ENCODE data around the gene UBE2B.
"Not testable (repeated sequence)": the region's sequence is repeated elsewhere in the genome, so short reads cannot be mapped to it uniquely, and the experiment has no call there.

UBE2B gene

DNA sequence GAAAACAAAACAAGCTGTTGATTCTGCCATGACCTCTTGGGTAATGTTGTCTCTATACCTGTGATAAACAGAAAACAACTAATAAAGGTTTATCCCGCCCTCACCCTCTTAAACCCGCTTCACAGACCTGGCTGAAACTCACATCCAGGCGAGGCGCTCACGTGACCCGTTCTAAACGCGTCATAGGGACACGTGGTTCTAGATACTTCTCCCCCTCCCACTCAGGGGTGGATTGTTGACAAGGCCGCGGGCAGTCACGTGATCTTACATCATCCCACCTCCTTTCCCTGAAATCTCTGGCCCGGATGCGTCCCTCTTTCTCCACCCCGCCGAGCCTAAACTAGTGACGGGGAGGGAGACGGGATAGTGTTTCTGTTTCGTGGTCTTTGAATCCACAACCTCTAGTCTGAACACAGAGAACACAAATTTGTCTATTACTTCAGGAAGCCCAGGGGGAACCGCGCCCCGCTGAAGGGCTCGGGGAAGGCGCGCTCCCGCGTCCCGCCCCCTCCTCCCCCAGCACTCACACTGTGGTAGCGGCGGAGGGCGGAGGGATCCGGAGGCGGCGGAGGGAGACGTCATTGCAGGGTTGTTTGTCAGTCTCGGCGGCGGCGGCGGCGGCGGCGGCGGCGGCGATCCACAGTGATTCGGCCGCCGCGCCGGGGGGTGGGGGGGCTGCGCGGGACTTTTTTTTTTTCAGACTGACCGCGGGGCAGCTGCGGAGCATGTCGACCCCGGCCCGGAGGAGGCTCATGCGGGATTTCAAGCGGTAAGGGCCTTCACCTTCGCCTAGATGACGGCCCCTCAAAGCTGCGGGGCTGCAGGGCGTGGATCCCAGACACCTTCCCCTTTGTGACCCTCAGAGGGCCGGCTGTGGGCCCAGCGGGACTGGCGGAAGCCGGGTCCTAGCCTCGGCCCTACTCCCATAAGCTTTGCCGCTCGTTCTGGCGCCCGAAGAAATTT lies at the start of gene UBE2B:
Gene UBE2B, plus strand, starts transcription at position 699 of the 963 bp plus-strand sequence. Its CDS starts 27 bp downstream, at position 726.
- Histone ChIP-seq H3K9me3 (ENCODE audit: control insufficient read depth, low read depth, low read length) (no peaks in the 10 kb centered on the region), H3K27ac (ENCODE audit: low read length) (peak within 1 kb of the TSS; percentile 99), H3K27me3 (ENCODE audit: control insufficient read depth, insufficient read depth, low read length) (no peaks in the 10 kb centered on the region), H3K4me3 (ENCODE audit: low read length) (peak within 1 kb of the TSS; percentile 90), H3K36me3 (ENCODE audit: control insufficient read depth, low read depth, low read length) (no peaks in the 10 kb centered on the region), H3K9ac (ENCODE audit: low read length) (peak within 1 kb of the TSS; percentile 97), H3K4me1 (ENCODE audit: control insufficient read depth, low read depth, low read length) (peaks cover 9% of the 10 kb centered on the region)

DNA sequence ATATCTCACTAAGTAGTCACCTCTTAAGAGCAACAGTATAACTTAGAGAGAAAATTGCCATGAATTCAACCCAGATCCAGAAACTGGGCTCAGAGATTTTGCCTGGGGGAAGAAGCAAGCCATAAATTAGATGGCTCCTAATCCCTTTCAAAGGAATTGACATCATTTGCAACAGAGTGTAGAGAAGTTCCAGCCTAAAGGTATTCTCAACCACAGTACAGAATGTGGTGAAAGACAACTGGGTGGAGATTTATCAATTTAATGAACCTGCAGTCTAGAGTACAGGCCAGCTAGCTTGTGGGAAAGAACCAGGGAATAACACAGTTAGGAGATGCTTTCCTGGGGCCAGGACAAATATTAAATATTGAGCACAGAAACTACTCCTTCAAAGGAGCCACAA lies 44.0 kb upstream of the UBE2B start:
- H3K27ac ChIP-seq (ENCODE audit: low read length): no peak overlapping the region
- no peaks in the 10 kb centered on the region for H3K4me1 ChIP-seq (ENCODE audit: control insufficient read depth, low read depth, low read length)
- no peaks in the 10 kb centered on the region for H3K27me3 ChIP-seq (ENCODE audit: control insufficient read depth, insufficient read depth, low read length)
- no peak overlapping the region for H3K9ac ChIP-seq (ENCODE audit: low read length)
- peaks cover 14% of the 10 kb centered on the region for H3K9me3 ChIP-seq (ENCODE audit: control insufficient read depth, low read depth, low read length)
- H3K36me3 ChIP-seq (ENCODE audit: control insufficient read depth, low read depth, low read length): no peaks in the 10 kb centered on the region
- no peak overlapping the region for H3K4me3 ChIP-seq (ENCODE audit: low read length)

DNA sequence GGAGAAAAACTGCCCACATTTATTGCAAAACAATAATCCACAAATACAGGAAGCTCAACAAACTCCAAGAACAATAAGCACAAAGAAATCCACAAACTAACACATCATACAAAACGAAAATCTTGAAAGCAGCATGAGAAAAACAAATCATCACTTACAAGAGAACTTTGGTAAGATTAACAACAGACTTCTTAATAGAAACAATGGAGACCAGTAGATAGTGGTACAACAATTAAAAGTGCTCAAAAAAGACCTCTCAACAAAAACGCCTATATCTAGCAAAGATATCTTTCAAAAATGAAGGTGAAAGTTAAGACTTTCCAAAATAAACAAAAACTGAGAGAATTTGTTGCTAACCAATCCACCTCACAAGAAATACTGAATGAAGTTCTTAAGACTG lies 42.8 kb upstream of the UBE2B start:
- Histone ChIP-seq H3K36me3 (ENCODE audit: control insufficient read depth, low read depth, low read length) (no peaks in the 10 kb centered on the region), H3K9me3 (ENCODE audit: control insufficient read depth, low read depth, low read length) (peaks cover 14% of the 10 kb centered on the region), H3K27ac (ENCODE audit: low read length) (no peak overlapping the region), H3K4me3 (ENCODE audit: low read length) (no peak overlapping the region), H3K9ac (ENCODE audit: low read length) (no peak overlapping the region), H3K27me3 (ENCODE audit: control insufficient read depth, insufficient read depth, low read length) (no peaks in the 10 kb centered on the region), H3K4me1 (ENCODE audit: control insufficient read depth, low read depth, low read length) (no peaks in the 10 kb centered on the region)

DNA sequence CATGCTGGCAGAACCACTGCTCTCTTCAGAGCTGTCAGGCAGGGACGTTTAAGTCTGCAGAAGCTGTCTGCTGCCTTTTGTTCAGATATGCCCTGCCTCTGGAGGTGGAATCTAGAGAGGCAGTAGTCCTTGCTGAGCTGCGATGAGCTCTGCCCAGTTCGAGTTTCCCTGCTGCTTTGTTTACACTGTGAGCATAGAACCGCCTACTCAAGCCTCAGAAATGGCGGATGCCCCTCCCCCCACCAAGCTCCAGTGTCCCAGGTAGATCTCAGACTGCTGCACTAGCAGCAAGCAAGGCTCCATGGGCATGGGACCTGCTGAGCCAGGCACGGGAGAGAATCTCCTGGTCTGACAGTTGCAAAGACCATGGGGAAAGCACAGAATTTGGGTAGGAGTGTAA lies 34.5 kb upstream of the UBE2B start:
- H3K27me3 ChIP-seq (ENCODE audit: control insufficient read depth, insufficient read depth, low read length); H3K9me3 ChIP-seq (ENCODE audit: control insufficient read depth, low read depth, low read length); H3K9ac ChIP-seq (ENCODE audit: low read length); H3K36me3 ChIP-seq (ENCODE audit: control insufficient read depth, low read depth, low read length); H3K4me1 ChIP-seq (ENCODE audit: control insufficient read depth, low read depth, low read length); H3K27ac ChIP-seq (ENCODE audit: low read length); H3K4me3 ChIP-seq (ENCODE audit: low read length): not testable (repeated sequence)

DNA sequence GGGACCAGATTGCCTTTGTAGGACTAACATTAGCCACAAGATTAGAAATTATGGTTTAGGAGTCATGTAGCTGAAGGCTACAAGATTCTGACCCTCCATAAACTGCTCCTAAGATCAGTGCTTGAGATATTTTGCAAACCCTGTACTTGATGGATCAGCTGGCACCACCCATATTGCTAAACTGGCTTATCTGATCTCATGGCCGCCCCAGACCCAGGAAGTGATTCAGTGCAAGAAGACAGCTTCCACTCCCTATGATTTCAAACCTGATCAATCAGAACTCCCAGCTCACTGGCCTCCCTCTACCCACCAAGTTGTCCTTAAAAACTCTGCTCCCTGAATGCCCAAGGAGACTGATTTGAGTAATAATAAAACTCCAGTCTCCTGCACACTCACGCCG lies 27.9 kb upstream of the UBE2B start:
- not testable (repeated sequence) for H3K4me3 ChIP-seq (ENCODE audit: low read length); H3K27me3 ChIP-seq (ENCODE audit: control insufficient read depth, insufficient read depth, low read length); H3K36me3 ChIP-seq (ENCODE audit: control insufficient read depth, low read depth, low read length); H3K4me1 ChIP-seq (ENCODE audit: control insufficient read depth, low read depth, low read length); H3K9ac ChIP-seq (ENCODE audit: low read length); H3K9me3 ChIP-seq (ENCODE audit: control insufficient read depth, low read depth, low read length); H3K27ac ChIP-seq (ENCODE audit: low read length)

DNA sequence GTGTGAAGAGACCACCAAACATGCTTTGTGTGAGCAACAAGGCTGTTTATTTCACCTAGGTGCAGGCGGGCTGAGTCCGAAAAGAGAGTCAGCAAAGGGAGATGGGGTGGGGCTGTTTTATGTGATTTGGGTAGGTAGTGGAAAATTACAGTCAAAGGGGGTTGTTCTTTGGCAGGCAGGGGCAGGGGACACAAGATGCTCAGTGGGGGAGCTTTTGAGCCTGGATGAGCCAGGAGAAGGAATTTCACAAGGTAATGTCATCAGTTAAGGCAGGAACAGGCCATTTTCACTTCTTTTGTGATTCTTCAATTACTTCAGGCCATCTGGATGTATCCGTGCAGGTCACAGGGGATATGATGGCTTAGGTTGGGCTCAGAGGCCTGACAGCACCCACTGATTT lies 25.9 kb upstream of the UBE2B start:
- not testable (repeated sequence) for H3K4me3 ChIP-seq (ENCODE audit: low read length); H3K9ac ChIP-seq (ENCODE audit: low read length); H3K27me3 ChIP-seq (ENCODE audit: control insufficient read depth, insufficient read depth, low read length); H3K9me3 ChIP-seq (ENCODE audit: control insufficient read depth, low read depth, low read length); H3K36me3 ChIP-seq (ENCODE audit: control insufficient read depth, low read depth, low read length); H3K4me1 ChIP-seq (ENCODE audit: control insufficient read depth, low read depth, low read length)
- H3K27ac ChIP-seq (ENCODE audit: low read length): peak overlapping the region; percentile 1

DNA sequence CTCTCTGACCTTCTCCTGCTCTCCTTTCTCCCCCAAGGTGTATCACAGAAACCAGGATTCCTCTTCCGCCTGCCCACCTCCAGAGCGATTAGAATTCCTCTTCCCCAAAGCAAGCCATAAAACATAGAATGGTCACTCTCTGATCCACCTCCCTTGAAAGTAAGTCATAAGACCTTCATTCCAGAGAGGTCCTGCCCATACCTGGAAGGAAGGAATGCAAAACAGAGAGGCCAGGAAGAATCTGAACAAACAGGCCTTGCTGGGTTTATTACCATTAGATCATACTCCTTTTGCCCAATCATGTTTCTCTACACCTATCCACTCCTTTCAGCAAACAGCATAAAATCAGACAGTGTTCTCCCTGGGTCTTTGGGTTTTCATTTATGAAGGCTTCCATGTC lies 25.4 kb upstream of the UBE2B start:
- Histone ChIP-seq H3K9me3 (ENCODE audit: control insufficient read depth, low read depth, low read length) (no peaks in the 10 kb centered on the region), H3K9ac (ENCODE audit: low read length) (no peak overlapping the region), H3K4me3 (ENCODE audit: low read length) (no peak overlapping the region), H3K27me3 (ENCODE audit: control insufficient read depth, insufficient read depth, low read length) (no peaks in the 10 kb centered on the region), H3K27ac (ENCODE audit: low read length) (peak overlapping the region; percentile 1), H3K4me1 (ENCODE audit: control insufficient read depth, low read depth, low read length) (peaks cover 10% of the 10 kb centered on the region), H3K36me3 (ENCODE audit: control insufficient read depth, low read depth, low read length) (no peaks in the 10 kb centered on the region)

DNA sequence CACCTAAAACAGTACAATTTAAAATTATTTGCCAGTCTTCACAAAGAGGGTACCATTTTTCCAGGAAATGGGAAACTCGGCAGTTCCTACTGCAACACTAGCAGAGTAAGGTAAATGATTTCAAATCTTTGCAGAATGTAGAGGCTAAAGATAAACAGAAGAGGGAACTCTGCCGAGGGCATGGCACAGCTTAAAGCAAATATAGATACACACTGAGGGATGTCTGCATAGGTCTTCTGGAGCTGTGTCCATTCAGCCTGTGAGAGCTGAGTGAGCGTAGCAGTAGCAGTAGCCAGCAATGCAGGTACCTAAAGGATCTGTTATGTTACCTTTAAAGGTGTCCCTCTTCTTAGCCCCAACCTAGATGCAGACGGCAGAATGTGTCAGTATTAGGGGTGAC lies 21.9 kb upstream of the UBE2B start:
- Histone ChIP-seq H3K36me3 (ENCODE audit: control insufficient read depth, low read depth, low read length) (no peaks in the 10 kb centered on the region), H3K9me3 (ENCODE audit: control insufficient read depth, low read depth, low read length) (no peaks in the 10 kb centered on the region), H3K4me1 (ENCODE audit: control insufficient read depth, low read depth, low read length) (peaks cover 10% of the 10 kb centered on the region), H3K27me3 (ENCODE audit: control insufficient read depth, insufficient read depth, low read length) (no peaks in the 10 kb centered on the region), H3K4me3 (ENCODE audit: low read length) (no peak overlapping the region), H3K27ac (ENCODE audit: low read length) (no peak overlapping the region), H3K9ac (ENCODE audit: low read length) (no peak overlapping the region)

DNA sequence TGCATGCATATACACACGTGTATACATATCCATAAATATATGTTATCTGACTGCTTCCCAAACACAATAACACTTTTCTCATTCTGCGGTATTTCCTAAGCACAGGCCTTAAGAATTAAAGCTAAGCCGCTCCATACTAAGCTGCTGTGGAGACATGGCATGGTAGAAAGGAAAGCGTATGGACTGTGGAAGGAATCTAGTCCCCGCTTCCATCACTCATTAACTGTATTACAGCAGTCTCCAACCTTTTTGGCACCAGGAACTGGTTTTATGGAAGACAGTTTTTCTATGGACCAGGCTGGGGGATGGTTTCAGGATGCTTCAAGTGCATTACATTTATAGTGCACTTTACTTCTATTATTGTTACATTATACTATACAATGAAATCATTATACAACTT lies 15.7 kb upstream of the UBE2B start:
- Histone ChIP-seq H3K4me3 (ENCODE audit: low read length) (no peak overlapping the region), H3K27me3 (ENCODE audit: control insufficient read depth, insufficient read depth, low read length) (no peaks in the 10 kb centered on the region), H3K9me3 (ENCODE audit: control insufficient read depth, low read depth, low read length) (no peaks in the 10 kb centered on the region), H3K9ac (ENCODE audit: low read length) (no peak overlapping the region), H3K4me1 (ENCODE audit: control insufficient read depth, low read depth, low read length) (no peaks in the 10 kb centered on the region), H3K36me3 (ENCODE audit: control insufficient read depth, low read depth, low read length) (no peaks in the 10 kb centered on the region), H3K27ac (ENCODE audit: low read length) (no peak overlapping the region)

DNA sequence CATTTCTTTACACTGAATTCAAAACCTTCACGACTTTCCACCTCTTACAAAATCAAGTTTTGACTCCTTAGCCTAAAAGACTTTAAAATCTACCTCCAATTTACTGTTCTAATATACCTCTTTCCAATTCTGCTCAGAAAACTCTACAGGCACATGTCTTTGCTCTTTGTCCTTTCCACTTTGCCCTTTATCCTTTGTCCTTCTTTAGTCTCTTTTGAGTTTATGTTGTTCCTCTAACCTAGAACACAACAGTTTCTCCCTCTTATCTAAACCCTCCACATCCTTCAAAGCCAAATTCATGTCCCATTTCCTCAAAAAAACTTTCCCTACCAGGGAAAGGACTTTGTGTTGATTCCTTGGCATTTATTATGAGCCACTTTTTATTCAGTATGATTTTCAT lies 5.8 kb upstream of the UBE2B start:
- H3K9ac ChIP-seq (ENCODE audit: low read length): no peak overlapping the region
- H3K9me3 ChIP-seq (ENCODE audit: control insufficient read depth, low read depth, low read length): no peaks in the 10 kb centered on the region
- H3K4me1 ChIP-seq (ENCODE audit: control insufficient read depth, low read depth, low read length): peaks cover 7% of the 10 kb centered on the region
- no peak overlapping the region for H3K27ac ChIP-seq (ENCODE audit: low read length)
- no peaks in the 10 kb centered on the region for H3K27me3 ChIP-seq (ENCODE audit: control insufficient read depth, insufficient read depth, low read length)
- H3K36me3 ChIP-seq (ENCODE audit: control insufficient read depth, low read depth, low read length): no peaks in the 10 kb centered on the region
- no peak overlapping the region for H3K4me3 ChIP-seq (ENCODE audit: low read length)

DNA sequence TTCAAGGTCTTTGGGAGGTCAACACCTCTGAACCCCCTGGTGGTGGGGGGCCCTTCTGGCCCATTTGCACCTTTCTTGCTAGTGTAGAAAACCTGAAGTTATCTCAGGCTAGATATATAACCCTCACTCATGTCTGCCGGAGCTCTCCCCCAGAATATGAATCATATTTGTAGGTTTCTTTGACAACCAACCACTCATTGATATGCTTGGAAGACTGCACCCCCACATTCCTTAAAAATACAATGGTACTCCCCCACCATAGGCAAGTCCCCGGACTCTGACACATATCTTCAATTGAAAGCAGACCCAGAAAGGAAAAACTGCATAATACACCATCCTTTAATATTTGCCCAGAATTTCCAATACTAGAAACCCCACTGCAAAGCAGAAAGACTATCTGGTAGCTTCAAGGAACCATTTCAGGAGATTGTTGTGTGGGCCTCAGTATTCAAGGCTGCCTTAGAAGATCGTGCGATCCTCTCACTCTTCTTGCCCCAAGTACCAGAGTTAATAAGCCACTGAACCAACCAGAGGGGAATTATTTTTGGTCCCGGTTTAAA lies 978 bp upstream of the UBE2B start:
- Histone ChIP-seq H3K4me3 (ENCODE audit: low read length) (peak overlapping the region; percentile 90), H3K27me3 (ENCODE audit: control insufficient read depth, insufficient read depth, low read length) (no peaks in the 10 kb centered on the region), H3K27ac (ENCODE audit: low read length) (peak overlapping the region; percentile 99), H3K36me3 (ENCODE audit: control insufficient read depth, low read depth, low read length) (no peaks in the 10 kb centered on the region), H3K9ac (ENCODE audit: low read length) (peak overlapping the region; percentile 97), H3K9me3 (ENCODE audit: control insufficient read depth, low read depth, low read length) (no peaks in the 10 kb centered on the region), H3K4me1 (ENCODE audit: control insufficient read depth, low read depth, low read length) (peaks cover 9% of the 10 kb centered on the region)

DNA sequence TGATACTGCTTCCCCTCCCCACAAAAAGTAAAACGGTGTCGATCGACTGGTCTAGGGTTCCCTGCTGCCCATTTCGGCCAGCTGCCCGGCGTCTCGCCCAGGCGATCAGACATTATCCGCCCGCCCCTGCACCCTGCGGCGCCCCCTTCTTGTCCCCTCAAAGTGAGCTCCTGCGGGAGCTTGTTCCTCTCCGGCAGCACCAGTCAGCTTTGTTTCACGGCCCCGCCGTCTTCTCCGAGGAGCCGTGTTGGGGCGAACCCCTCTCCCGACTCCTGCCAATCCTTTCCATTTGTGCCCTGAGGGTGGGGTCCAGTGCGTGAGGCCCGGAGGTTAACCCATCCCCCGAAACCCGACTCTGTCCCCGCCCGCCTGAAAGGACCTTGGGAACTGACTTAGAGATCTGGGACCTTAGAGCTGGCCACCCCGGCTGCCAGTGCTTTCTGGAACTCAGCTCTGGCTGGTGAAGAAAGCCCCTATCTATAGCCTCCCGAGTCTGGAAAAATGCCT lies 518 bp downstream of the UBE2B start:
- H3K27ac ChIP-seq (ENCODE audit: low read length): peak overlapping the region; percentile 88
- H3K9ac ChIP-seq (ENCODE audit: low read length): peak overlapping the region; percentile 97
- peaks cover 7% of the 10 kb centered on the region for H3K4me1 ChIP-seq (ENCODE audit: control insufficient read depth, low read depth, low read length)

More for the DNA sequence above, 518 bp downstream of the UBE2B start:
- Histone ChIP-seq H3K9me3 (ENCODE audit: control insufficient read depth, low read depth, low read length) (no peaks in the 10 kb centered on the region), H3K4me3 (ENCODE audit: low read length) (peak overlapping the region; percentile 90), H3K27me3 (ENCODE audit: control insufficient read depth, insufficient read depth, low read length) (no peaks in the 10 kb centered on the region), H3K36me3 (ENCODE audit: control insufficient read depth, low read depth, low read length) (peaks cover 6% of the 10 kb centered on the region)
